Progenitor cell of endocrine pancreas (in vitro differentiated cells): ENCODE data around the gene NUDT1. TPM values are rescaled to one million over a fixed set of nuclear protein-coding genes. Genes with fewer than 3 reads are reported as not detected.

ENCODE experiments used
- DNase-seq: peaks from one replicate; pipeline ENCODE4 v3.0.0; 2021; ENCODE audit warnings: low spot score; ENCODE audit not compliant: unreplicated experiment
- H3K27ac Mint-ChIP-seq: 2 replicates; pipeline ENCODE4 v1.8.0; 2021; ENCODE audit warnings: mild to moderate bottlenecking, moderate library complexity, mixed read lengths
- H3K27me3 Mint-ChIP-seq: 2 replicates; pipeline ENCODE4 v1.8.0; 2021; ENCODE audit warnings: mixed read lengths
- H3K36me3 Mint-ChIP-seq: 2 replicates; pipeline ENCODE4 v1.8.0; 2022; ENCODE audit warnings: mixed read lengths; ENCODE audit not compliant: insufficient read depth
- H3K4me1 Mint-ChIP-seq: 2 replicates; pipeline ENCODE4 v1.8.0; 2021; ENCODE audit warnings: low read depth, mixed read lengths
- H3K4me3 Mint-ChIP-seq: 2 replicates; pipeline ENCODE4 v1.8.0; 2021; ENCODE audit warnings: low read depth, mild to moderate bottlenecking, moderate library complexity, mixed read lengths
- H3K9me3 Mint-ChIP-seq: 2 replicates; pipeline ENCODE4 v1.8.0; 2021; ENCODE audit warnings: low read depth, mixed read lengths
- CTCF ChIP-seq: fragments of 200-600 bp; sonication (generic); IDR thresholded peaks from one replicate; pipeline ENCODE4 v1.5.0; 2021; ENCODE audit warnings: antibody characterized with exemption, mild to moderate bottlenecking; ENCODE audit not compliant: unreplicated experiment
- total RNA-seq: library from RNA; stranded (reverse); gene quantifications from 2 replicates; pipeline ENCODE4 v1.2.1, GENCODE V29; 2021

The NUDT1 gene
- total RNA-seq, 1 donor from 2014 or later = 22.1 TPM

GRCh38 chr7:2199956-2200583, 42.0 kb upstream of the NUDT1 start:
- no peak for DNase-seq
- H3K36me3 Mint-ChIP-seq = peaks cover 18% of the 10 kb centered on the region
- H3K4me1 Mint-ChIP-seq = no peaks in the 10 kb centered on the region
- no peak overlapping the region for H3K27ac Mint-ChIP-seq
- no peaks in the 10 kb centered on the region for H3K27me3 Mint-ChIP-seq
- H3K4me3 Mint-ChIP-seq = no peak overlapping the region
- H3K9me3 Mint-ChIP-seq = no peaks in the 10 kb centered on the region
- no peak for TF ChIP-seq CTCF

- H3K4me1 Mint-ChIP-seq = no peaks in the 10 kb centered on the region
- DNase-seq = no peak
- no peaks in the 10 kb centered on the region for H3K9me3 Mint-ChIP-seq
- H3K36me3 Mint-ChIP-seq = peaks cover 18% of the 10 kb centered on the region
- no peak for TF ChIP-seq CTCF
- no peak overlapping the region for H3K4me3 Mint-ChIP-seq
- H3K27me3 Mint-ChIP-seq = no peaks in the 10 kb centered on the region
- H3K27ac Mint-ChIP-seq = no peak overlapping the region
Measured at GRCh38 chr7:2200584-2200980, 41.4 kb upstream of the NUDT1 start.

GRCh38 chr7:2201128-2201527, 40.9 kb upstream of the NUDT1 start:
- no peak for DNase-seq
- no peak for TF ChIP-seq CTCF
- no peak overlapping the region for H3K4me3 Mint-ChIP-seq
- H3K9me3 Mint-ChIP-seq = no peaks in the 10 kb centered on the region
- no peaks in the 10 kb centered on the region for H3K27me3 Mint-ChIP-seq
- H3K36me3 Mint-ChIP-seq = peaks cover 15% of the 10 kb centered on the region
- H3K27ac Mint-ChIP-seq = no peak overlapping the region
- no peaks in the 10 kb centered on the region for H3K4me1 Mint-ChIP-seq

- no peak overlapping the region for H3K4me3 Mint-ChIP-seq
- H3K9me3 Mint-ChIP-seq = no peaks in the 10 kb centered on the region
- H3K27me3 Mint-ChIP-seq = no peaks in the 10 kb centered on the region
- no peaks in the 10 kb centered on the region for H3K4me1 Mint-ChIP-seq
- H3K27ac Mint-ChIP-seq = no peak overlapping the region
- no peak for TF ChIP-seq CTCF
- H3K36me3 Mint-ChIP-seq = peaks cover 14% of the 10 kb centered on the region
- DNase-seq = no peak
Measured at GRCh38 chr7:2201686-2202360, 40.2 kb upstream of the NUDT1 start.

- H3K9me3 Mint-ChIP-seq = no peaks in the 10 kb centered on the region
- TF ChIP-seq CTCF = no peak
- H3K4me1 Mint-ChIP-seq = no peaks in the 10 kb centered on the region
- peak overlapping the region; percentile 24 for H3K27ac Mint-ChIP-seq
- no peak overlapping the region for H3K4me3 Mint-ChIP-seq
- no peak for DNase-seq
- no peaks in the 10 kb centered on the region for H3K27me3 Mint-ChIP-seq
- H3K36me3 Mint-ChIP-seq = peaks cover 18% of the 10 kb centered on the region
Measured at GRCh38 chr7:2202361-2202761, 39.7 kb upstream of the NUDT1 start.
